HPDE6-E6E7 (cell line): ENCODE results near the gene PRKG2.

Experiments
- DNase-seq: peaks from one replicate; pipeline ENCODE4 v3.0.0; 2011; ENCODE audit warnings: missing footprints; ENCODE audit errors: extremely low spot score

The PRKG2 gene

DNA sequence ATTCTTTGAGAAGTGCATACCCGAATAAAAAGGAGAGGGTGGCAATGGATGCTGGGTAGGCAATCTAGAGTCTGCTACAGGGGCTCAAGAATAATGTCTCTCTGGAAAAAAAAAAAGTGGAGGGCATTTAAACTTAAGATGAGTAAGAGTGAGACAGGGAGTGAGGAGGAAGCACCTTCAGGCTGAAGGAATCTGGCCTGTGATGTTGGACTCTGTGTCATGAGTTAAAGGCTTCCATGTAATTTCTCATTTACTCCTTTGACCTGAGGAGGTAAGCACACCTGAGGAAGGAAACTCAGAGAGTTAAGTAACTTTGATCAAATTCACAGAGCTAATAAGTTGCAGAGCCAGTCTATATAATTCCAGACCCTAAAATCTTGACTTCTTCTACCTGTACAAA, 3.2 kb upstream of the PRKG2 start:
- no peak for DNase-seq

DNA sequence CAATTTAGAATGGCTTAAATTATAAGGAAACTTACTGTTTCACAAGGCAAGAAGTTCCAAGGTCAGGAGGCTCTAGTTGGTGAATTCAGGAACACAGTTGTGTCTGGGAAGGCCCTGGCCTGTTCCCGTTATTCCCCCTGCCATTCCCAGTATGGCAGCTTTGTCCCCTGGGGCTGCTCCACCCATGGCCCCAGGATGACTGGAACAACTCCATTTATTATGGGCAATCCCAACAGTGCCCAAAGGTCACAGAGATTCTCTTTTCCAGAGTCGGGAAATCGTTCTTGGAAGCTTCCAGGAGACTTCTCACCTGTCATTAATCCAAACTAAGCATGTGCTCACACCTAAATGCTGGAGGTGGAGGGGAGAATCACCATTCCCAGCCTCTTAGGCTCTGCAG, 2.8 kb upstream of the PRKG2 start:
- DNase-seq: no peak

DNA sequence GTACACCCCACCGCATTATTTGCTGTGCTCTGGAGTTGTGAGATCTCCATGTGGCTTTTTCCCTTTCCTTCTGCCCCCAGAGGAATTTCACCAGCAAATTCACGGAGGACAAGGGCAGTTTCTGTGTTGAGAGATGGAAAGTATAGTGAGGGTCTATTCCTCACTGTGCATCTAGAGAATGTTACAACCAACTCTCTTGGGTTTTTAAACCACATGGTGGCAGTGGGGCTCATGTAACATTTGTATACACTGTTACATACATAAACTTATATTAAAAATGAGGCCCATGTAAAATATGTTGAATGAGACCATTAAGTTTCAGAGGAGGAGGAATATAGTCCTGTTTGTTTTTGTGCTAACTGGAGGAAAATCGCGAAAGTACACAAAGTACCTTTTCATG, 909 bp upstream of the PRKG2 start:
- DNase-seq: no peak

DNA sequence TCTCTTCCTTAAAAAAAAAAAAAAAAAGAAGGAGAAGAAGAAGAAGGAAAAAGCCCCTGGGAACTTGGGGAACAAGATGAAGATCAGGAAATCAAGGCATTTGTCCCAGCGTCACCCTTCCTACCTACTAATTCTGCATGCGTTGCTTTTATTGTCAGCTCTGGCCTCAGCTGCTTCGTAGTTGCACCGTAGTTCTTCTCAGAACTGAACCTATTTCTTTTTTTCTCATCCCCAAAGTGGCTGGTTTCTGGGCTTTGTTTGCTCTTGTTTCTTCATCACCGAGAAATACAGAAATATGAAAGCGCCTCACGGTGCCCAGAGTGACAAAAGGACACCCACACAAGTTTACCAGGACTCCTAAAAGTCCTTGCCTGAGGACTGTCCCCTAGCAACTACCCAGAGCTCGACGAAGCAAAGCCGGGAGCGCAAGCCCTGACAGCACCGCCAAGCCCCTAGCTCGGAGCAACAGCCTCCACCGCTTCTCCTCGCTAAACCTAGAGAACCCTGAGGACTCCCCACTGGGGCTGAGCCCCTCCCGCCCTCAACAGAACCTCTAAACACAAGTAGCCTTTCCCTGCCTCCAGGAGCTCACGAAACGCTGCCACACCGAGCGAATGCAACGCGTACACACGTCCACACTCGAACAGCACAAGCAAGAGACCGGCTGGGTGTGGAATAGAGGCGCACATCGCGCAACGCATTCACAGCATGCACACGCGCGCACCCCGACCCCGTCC, 710 bp downstream of the PRKG2 start:
- DNase-seq: no peak

DNA sequence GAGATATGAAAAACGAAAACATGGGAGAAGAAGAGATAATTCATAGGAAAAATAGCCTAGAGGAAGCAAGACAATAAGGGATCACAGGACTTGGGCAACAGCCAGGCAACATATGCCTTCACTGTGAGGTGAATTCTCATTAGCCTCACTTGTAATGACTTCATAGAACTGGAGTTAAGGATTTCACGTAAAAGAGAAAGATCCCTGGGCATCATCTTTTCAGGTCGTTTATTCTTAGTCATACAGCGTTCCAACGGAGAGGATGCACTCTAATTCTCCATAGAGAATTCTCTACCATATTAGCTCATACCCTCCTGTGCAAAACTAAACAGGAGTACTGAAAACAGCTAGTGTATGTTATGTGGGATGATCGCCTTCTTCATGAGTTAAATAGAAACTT, 1.4 kb downstream of the PRKG2 start:
- DNase-seq: no peak

DNA sequence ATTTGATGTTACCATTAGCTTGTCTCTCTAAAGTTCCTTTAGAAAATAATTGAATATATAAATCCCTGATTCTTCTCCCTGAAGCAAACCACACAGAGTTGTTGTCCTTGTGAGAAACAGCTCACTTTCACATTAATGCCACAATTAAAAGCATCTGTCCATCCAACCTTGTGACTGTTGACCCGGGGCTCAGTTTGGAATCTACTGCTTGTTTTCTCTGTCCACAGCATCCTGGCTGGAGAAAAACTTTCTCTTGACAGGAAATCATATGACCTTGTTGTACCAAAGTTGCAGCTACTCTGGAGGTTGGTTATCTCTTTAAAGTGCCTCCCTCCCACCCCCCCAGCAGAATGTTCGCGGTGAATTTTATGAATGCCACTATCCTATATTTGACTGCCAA, 3.1 kb downstream of the PRKG2 start:
- no peak for DNase-seq

DNA sequence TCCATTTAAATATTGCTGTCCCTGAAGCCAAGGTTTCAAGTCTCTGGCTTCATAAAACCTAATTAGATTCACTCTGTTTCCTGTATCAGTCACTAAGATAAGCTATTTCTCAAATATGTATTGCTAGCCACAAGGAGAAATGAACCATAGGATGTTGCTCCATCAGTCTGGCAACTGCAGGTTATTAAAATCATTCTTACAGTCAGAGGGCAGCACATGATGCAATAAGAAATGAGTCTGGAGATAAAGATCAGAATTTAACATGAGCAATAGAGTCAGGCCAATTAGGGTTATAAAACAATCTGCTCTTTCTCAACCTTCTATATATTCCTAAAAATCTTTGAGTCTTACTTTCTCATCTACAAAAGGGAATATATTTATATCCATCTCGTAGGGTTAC, 7.2 kb downstream of the PRKG2 start:
- no peak for DNase-seq

DNA sequence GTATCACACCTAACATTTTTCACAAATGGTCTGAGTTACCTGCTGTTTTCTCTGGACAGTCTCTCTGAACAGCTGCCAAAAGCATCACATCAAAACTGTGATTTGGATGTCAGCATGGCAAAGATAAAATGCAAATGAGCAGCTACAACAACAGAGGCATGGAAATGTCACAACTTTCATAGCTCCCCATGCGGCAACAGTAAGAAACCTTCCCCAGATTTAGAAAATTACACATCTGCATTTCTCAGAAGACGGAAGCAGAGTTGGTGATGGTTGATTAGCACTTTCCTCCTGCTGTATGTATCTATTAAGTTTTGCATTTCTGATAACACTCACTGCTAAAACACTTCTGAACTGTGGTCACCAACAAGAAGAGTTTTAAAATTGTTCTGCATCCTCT, 9.7 kb downstream of the PRKG2 start:
- DNase-seq: no peak

DNA sequence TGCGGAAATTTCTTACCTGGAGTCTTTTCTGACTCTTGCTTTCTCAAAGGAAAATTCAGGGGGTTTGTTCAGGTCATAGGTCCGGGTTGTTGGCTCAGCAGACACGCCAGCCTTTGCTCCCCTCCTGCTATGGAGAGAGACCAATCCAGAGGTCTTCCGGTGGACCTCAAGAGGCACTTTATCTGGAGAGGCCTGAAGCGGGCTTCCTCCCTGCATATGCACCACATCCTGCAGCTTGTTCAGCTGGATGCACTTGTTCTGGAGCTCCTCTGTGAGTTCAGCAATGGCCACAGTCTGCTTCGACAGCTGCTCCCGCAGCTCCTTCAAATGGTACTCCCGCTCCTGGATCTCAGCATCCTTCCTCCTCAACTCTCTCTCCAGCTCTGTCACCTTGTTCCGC, 10.5 kb downstream of the PRKG2 start:
- DNase-seq: no peak

DNA sequence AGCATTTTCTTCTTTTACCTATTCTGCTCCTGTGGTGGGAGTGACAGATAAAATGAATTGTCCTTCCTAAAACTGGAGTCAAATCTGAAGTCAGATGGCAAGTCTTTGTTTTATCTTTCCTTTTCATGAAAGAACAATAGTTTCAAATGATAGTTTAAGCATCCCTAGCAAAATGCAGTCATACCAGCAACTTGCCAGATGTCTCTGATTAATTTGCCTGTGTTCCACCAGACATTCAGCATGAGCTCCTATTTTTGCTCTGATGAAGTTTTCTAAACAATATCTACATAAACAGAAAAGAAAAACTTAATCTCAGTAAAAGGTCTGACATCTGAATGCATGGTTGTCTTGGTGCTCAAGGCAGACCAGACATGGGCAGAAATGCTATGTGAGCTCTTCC, 15.2 kb downstream of the PRKG2 start:
- no peak for DNase-seq

DNA sequence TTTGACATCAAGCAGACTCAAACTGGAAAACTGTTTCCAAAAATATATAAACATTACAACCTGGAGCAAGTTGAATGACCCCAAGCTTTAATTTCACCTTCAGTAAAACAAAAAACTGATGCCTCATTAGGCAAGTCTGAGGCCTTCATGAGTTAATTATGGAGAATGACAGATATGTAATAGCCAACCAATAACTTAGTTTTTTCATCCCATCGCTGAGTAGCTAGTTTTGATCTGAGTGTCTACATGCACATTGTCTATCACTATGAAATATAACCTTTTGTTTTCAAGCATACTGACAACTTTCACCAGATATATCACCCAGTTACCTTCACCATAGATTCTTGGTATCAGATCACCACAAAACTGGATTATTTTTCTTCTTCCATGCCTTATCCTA, 16.4 kb downstream of the PRKG2 start:
- no peak for DNase-seq

DNA sequence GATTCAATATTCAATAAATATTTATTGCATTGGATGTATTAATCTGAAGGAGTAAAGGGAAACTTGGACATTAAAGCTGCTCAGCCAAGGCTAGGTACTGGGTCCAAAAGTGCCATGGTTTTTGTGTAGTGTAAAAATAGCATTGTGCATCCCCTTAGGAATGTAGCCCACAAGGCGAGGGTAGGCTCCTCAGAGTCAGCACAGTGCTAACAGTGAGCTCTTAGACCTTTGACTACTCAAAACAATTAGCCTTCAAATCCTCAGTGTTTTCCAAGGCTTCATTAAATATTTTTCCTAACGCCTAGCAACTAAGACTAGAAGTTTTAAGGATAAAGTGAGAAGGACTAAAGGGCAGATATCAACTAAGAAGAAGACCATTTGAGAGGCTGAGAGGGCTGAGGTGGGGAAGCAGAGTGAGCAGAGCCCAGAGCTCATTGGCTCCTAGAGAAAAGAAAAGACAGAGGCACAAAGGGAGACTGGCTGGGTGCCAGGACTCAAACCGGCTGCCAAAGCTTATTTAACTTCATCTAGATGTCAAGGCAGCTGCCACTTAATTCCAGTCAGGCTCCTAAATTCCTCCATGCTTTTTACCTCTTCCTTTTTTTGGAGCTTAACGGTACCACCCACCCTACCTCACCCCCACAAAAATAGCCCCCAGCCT, 17.0 kb downstream of the PRKG2 start:
- no peak for DNase-seq

DNA sequence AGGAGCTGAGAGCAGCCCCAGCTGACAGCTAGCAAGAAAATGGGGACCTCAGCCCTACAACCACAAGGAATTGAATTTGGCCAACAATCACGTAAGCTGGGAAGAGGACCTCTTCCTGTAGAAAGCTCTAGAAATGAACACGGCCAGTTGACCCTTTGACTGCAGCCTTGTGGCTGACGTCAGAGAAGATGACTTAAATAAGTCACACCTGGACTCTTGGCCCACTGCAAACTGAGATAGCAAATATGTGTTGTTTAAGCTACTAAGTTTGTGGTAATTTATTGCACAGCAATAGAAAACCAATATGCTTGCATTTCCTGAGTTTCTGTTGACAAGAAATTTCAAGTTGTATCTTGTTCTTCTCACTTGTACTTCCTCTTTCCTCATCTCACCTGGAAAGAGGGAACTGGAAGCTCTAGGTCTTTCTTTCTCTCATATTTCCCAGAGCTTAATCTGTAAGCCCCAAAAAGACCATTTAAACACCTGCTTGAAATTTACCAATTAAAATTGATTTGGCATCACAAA, 18.8 kb downstream of the PRKG2 start:
- DNase-seq: no peak

DNA sequence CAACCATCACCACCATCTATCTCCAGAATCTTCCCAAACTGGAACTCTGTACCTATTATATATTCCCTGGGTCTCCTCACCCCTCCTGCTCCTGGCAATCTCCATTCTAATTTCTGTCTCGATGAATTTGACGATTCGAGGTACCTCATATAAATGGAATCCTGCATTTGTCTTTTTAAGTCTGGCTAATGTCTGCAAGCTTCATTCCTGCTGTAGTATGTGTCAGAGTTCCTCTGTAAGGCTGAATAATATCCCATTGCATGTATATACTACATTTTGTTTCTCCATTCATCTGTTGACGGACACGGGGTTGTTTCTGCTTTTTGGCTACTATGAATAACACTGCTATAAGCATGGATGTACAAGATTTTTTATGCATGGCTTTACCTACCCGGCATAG, 19.5 kb downstream of the PRKG2 start:
- no peak for DNase-seq

DNA sequence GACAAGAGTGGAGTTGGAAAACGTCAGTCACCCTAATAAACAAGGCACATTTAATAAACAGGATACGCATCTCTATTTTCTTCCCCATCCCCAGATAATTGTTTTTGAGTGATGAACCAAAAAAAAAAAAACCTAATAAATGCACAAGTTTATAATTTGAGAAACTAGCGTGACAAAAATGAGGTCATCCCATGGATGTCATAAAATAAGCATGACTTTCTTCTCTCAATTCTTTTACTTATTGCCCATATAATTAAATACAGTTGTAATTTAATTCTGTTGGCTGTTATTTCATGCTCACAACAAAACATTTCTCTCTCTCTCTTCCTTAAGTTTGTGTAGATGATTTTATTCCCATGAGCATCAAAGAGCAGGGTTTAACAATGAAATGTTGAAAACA, 20.7 kb downstream of the PRKG2 start:
- DNase-seq: no peak

DNA sequence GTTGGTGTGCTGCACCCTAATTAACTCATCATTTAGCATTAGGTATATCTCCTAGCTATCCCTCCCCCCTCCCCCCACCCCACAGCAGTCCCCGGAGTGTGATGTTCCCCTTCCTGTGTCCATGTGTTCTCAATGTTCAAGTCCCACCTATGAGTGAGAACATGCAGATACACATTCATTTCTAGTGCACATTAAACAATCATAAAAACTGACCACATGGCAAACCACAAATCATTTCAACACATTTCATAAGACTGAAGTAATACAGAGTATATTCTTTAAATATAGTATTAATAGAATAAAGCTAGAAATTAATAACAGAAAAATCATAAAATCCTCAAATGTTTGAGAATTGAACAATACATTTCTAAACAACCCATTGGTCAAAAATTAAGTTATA, 34.1 kb downstream of the PRKG2 start:
- no peak for DNase-seq

DNA sequence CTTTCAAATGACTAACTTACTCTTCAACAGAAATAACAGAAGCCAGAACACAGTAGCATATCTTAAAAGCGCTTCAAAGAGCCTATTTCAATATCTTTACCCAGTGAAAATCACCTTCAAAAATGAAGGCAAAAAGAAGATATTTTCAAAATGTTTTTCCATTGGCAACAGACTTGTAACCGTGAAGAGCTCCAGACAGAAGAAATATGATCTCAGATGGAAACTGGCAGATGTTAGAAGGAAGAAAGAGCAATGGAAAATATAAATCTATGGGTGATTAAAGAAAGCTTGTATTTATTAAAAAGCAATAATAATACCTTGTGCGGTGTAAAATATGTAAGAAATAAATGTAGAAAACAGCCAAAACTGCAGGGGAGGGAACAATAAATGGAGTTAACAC, 35.7 kb downstream of the PRKG2 start:
- DNase-seq: no peak

DNA sequence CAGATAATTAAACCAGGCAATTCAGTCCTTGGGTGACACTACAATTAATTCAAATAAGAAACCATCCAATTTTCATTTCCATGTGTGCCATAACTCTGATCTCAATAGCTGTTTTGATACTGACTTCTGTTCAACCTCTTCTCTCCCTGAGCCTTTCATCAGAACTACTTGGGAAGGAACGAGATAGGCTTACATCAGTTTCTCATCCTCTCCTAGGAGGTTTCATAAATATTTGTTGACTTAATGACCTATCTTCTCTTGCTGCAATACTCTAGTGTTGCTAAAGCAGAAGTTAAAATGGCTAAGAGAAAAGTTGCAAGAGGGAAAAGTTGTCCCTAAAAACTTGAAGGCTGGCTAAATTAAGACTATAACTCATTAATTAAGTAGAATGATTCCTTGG, 41.8 kb downstream of the PRKG2 start:
- DNase-seq: no peak

DNA sequence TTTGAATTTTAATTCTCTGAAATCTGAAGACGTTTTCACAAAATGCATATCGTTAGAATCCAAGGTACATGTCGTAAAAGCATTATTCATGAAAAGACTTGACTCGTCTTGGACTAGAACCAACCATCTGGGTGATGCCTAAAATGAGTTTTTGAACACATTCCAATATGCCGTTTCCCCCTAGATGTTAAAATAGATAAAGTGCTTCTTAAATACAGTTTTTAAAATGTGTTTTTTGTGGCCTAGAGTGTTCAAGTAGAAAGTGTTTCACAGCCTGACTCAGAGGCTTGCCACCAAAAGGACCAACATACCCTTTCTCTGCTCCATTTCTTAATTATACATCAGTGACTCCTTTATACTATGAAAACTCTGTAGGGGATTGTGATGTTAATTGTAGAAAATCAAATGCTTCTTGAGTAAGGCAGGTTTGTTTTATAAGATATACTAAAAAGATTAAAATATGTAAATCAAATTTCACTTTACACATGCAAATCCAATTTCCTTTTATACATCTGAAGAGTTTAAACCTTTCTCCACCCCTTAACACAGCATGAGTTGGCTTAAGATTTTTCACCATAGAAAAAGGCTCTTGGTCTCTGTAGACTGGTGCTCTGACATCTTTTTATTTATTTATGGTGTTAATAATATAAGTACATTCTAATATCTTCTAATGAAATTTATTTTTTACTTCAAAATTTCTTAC, 48.4 kb downstream of the PRKG2 start:
- DNase-seq: no peak

DNA sequence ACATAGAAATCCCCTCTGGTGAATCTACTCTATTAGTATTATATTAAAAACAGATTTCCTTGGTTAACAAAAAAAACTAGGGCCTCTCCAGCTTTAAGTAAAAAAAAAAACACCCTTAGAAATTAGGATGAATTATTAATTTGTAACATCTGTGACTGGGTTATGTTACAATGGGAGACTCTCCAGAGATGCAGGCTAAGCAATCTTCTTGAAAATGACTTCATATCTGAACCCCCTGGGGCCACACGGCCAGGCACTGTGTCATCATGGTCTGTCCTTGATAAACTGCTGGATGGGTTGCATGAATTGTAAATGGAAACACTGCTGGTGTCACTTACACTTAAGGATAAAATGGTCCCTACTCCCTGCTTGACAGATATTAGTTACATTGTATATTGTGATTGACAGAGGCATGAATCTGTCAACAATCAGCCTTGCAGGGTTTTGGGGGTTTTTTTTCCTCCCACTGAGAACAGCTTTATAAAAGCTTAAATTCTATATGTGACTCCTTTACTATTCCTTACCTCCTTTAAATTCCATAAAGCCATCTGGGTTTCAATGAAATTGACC, 49.1 kb downstream of the PRKG2 start:
- DNase-seq: no peak

DNA sequence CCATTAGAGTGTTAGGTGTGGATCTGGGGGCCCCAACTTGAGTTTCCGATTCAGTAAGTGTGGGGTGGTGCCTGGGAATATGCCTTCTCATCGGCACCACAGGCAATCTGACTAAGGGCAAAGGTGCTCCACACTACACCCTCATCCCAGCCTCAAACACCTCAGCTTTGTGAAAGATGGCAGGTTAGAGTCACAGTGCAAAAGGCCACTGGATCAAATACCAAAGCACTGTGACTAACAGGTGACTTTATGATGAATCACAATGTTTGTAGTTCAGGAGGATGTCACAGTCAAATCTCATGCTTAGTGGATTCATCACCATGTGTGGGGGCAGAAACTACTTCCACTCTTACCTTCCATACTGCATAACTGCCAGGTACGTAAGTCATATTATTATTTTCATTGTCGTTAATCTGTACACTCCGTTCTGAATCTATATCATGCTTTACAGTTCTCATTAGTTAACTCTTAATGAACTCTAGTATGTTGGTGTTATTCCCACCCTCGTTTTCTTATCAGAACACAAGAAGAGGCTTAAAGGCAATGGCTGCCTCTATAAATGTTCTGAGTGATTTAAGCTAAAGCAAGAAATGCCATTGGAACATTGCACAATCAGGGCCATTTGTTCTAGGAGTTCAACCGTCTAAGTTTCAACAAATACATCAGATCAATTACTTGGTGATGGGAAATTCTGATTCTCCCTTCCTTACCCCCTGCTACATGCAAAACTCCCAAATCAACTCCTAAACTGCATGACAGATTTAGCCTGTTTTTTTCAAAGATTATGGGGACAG, 50.2 kb downstream of the PRKG2 start:
- DNase-seq: peak; percentile 53

DNA sequence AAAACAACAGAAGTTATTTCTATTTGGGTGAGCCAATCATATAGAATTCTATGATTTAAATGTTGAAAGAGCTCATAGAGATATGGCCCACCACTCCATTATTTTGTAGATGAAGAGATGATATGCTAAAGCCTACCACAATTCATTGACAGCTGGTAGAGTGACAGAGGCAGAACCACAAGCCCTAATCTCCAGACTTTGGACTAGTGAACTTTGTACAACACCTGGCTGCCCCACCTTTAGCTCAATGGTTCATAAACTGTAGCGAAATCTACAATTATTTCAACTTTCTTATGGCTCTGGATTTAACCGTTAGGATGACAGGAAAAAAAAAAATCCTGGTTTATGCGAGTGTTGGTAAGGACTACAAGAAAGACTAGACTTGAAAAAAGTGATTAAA, 50.9 kb downstream of the PRKG2 start:
- no peak for DNase-seq
